HG03139 (cell line): ENCODE data around the gene SEM1.
A peak's percentile ranks its signal among the peaks of the same experiment; 100 is the strongest.
"Not testable (repeated sequence)": the region's sequence is repeated elsewhere in the genome, so short reads cannot be mapped to it uniquely, and the experiment has no call there.

Experiments used
- ATAC-seq: cut with Tn5 transposase; IDR thresholded peaks from one replicate; pipeline ENCODE4 v1.9.1; 2021; ENCODE audit not compliant: unreplicated experiment

SEM1 gene

GRCh38 chr7:96707901-96708774 lies 1.5 kb downstream of the SEM1 start:
- ATAC-seq: no peak

GRCh38 chr7:96701258-96701657 lies 8.4 kb downstream of the SEM1 start:
- no peak for ATAC-seq

GRCh38 chr7:96700516-96700915 lies 9.1 kb downstream of the SEM1 start:
- ATAC-seq: no peak

GRCh38 chr7:96699219-96699871 lies 10.3 kb downstream of the SEM1 start:
- no peak for ATAC-seq

GRCh38 chr7:96698449-96698848 lies 11.2 kb downstream of the SEM1 start:
- not testable (repeated sequence) for ATAC-seq

- ATAC-seq: no peak
Observed at GRCh38 chr7:96697822-96698221, 11.8 kb downstream of the SEM1 start.

GRCh38 chr7:96695581-96695980 lies 14.1 kb downstream of the SEM1 start:
- ATAC-seq: no peak

GRCh38 chr7:96694082-96694481 lies 15.6 kb downstream of the SEM1 start:
- no peak for ATAC-seq

GRCh38 chr7:96691702-96692101 lies 17.9 kb downstream of the SEM1 start:
- ATAC-seq: no peak

- no peak for ATAC-seq
Observed at GRCh38 chr7:96689414-96689813, 20.2 kb downstream of the SEM1 start.

GRCh38 chr7:96686305-96686704 lies 23.3 kb downstream of the SEM1 start:
- peak; percentile 50 for ATAC-seq

GRCh38 chr7:96685755-96686154 lies 23.9 kb downstream of the SEM1 start:
- peak; percentile 49 for ATAC-seq

GRCh38 chr7:96685353-96685752 lies 24.3 kb downstream of the SEM1 start:
- peak; percentile 74 for ATAC-seq

GRCh38 chr7:96679886-96680285 lies 29.8 kb downstream of the SEM1 start:
- ATAC-seq: no peak

GRCh38 chr7:96676919-96677318 lies 32.7 kb downstream of the SEM1 start:
- no peak for ATAC-seq

- ATAC-seq: no peak
Observed at GRCh38 chr7:96675548-96675947, 34.1 kb downstream of the SEM1 start.

- no peak for ATAC-seq
Observed at GRCh38 chr7:96674565-96674964, 35.1 kb downstream of the SEM1 start.

GRCh38 chr7:96671854-96672253 lies 37.8 kb downstream of the SEM1 start:
- ATAC-seq: no peak

GRCh38 chr7:96670338-96671289 lies 39.0 kb downstream of the SEM1 start:
- no peak for ATAC-seq

- ATAC-seq: no peak
Observed at GRCh38 chr7:96669812-96670211, 39.8 kb downstream of the SEM1 start.

- ATAC-seq: no peak
Observed at GRCh38 chr7:96667026-96667425, 42.6 kb downstream of the SEM1 start.
